Measurements from ENCODE around the gene ZNF275.

The ZNF275 gene

GRCh38 chrX:153396320-153397195 is 62.6 kb downstream of the ZNF275 start:
- DNase-seq, result no peak
- TF ChIP-seq, protein P1, sequence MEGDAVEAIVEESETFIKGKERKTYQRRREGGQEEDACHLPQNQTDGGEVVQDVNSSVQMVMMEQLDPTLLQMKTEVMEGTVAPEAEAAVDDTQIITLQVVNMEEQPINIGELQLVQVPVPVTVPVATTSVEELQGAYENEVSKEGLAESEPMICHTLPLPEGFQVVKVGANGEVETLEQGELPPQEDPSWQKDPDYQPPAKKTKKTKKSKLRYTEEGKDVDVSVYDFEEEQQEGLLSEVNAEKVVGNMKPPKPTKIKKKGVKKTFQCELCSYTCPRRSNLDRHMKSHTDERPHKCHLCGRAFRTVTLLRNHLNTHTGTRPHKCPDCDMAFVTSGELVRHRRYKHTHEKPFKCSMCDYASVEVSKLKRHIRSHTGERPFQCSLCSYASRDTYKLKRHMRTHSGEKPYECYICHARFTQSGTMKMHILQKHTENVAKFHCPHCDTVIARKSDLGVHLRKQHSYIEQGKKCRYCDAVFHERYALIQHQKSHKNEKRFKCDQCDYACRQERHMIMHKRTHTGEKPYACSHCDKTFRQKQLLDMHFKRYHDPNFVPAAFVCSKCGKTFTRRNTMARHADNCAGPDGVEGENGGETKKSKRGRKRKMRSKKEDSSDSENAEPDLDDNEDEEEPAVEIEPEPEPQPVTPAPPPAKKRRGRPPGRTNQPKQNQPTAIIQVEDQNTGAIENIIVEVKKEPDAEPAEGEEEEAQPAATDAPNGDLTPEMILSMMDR (IDR thresholded peaks at IDR 0.05; ENCODE audit: low read depth, low read length, missing control alignments), result no peak
- Histone ChIP-seq H3K36me3 (replicated peaks) (no peaks in the 10 kb centered on the region), H3K4me3 (ENCODE audit: low read depth, low read length) (no peak overlapping the region), H3K27ac (no peak overlapping the region), H3K27me3 (replicated peaks) (no peaks in the 10 kb centered on the region)
- in situ Hi-C loops (cut with HindIII; ENCODE audit: low pct_ligation_motif_present, low sequenced_read_pairs), result no loop called here

DNA sequence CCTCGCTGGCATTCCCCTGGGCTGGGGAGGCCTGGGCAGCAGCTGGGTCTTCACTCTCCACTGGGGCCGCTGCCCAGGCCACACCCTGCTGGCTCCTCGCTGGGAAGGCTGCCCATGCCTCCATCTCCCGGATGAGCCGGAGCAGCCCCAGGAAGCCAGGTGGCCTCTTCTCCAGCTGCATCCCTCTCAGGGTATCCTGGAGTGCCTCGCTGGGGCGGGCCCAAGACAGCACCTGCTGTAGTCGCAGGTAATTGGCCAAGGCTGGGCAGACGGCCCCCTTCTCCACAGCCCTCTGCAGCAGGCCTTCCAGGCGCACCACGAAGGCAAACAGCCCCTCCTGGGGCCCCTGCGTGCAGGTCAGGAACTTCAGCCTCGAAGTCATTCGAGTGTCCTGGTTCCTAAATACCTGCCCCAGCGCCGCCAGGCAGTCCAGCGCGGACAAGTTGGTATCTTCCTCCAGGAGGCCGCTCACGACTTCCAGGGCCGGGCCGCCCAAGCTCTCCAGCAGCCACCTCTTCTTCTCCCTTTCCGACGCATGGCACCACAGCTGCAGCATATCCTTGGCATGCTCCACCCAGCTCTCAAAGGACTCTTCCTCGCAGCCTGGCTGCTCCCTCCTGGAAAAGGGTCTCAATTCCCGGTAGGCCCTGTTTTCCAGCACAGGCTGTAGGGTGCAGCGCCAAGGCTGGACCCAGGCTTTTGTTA is 63.5 kb downstream of the ZNF275 start:
- Histone ChIP-seq H3K27me3 (replicated peaks) (no peaks in the 10 kb centered on the region), H3K27ac (no peak overlapping the region), H3K4me3 (ENCODE audit: low read depth, low read length) (no peak overlapping the region), H3K36me3 (replicated peaks) (no peaks in the 10 kb centered on the region)
- in situ Hi-C loops (cut with HindIII; ENCODE audit: low pct_ligation_motif_present, low sequenced_read_pairs), result no loop called here
- no peak for DNase-seq
- TF ChIP-seq, protein P1 (IDR thresholded peaks at IDR 0.05; ENCODE audit: low read depth, low read length, missing control alignments), result no peak

DNA sequence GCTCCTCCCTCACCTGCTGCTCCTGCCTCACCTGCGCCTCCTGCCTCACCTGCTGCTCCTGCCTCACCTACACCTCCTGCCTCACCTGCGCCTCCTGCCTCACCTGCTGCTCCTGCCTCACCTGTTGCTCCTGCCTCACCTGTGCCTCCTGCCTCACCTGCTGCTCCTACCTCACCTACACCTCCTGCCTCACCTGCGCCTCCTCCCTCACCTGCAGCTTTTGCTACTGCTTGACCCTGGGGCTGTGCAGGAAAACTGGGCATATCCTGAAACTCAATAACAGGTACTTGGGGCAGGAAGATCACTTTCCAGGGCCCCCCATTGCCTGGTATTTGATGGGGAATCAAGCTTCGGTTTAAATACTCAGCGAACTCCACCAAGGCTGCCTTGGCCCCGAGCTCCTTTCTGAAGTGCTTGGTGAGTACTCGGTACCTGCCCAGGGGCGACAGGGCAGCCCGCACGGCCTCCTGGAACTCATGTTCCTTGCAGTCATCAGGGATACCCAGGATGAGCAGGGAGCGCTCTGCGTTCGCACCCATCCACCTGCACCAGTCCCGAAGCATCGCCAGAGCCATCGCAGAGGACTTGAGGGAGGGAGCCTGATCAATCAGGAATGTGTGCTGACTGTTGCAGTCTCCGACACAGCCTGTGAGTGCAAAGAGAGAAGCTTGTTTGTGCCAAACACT is 64.5 kb downstream of the ZNF275 start:
- Histone ChIP-seq H3K36me3 (replicated peaks) (no peaks in the 10 kb centered on the region), H3K27ac (no peak overlapping the region), H3K4me3 (ENCODE audit: low read depth, low read length) (no peak overlapping the region), H3K27me3 (replicated peaks) (no peaks in the 10 kb centered on the region)
- in situ Hi-C loops (cut with HindIII; ENCODE audit: low pct_ligation_motif_present, low sequenced_read_pairs), result no loop called here
- DNase-seq, result no peak
- TF ChIP-seq, protein P1 (IDR thresholded peaks at IDR 0.05; ENCODE audit: low read depth, low read length, missing control alignments), result no peak

DNA sequence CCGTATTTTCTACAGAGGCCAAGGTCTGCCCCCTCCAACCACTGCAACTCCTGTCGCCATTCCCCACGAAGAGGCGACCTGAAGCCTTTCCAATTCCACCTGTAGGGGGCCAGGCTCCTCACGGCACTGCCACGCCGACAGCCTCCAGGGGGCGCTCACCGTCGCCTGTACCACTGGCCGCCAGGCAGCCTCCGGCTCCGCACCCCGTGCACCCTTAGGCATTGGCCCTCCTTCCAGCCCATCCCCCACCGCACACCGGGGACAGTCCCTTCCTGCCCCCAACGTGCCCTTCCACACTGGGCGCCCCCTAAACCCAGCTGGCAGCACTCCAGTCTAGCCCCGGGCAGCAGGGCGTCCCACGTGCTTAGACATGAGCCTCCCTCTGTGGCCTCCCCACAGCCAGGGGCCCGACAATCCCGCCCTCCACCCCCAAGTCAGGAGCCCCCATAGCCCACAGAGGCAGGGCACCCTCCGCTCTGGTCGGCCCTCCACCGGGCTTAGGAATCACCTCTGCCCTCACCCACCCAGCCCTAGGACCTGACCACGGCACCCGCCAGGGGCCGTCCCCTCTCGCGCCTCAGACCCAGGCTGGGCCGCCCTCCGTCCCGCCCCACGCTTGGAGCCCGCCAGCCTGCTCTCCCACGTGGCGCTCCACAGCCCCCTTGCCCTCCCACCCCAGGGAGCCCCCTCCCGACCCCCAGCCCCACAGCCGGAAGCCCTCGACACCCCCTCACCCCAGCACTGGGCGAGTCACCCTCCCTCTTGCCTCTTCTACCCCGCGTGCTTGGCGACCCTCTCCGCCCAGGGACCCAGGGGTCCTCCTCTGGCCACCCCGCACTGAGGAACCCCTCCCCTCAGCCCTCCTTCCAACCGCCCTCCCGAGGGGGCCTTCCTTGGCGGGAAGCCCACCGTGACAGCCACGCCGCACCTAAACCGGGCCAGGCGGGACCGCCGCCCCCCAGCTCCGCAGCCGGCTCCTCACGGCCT is 66.5 kb downstream of the ZNF275 start:
- no peak overlapping the region for H3K27ac ChIP-seq
- no peak for DNase-seq
- TF ChIP-seq, protein P1 (IDR thresholded peaks at IDR 0.05; ENCODE audit: low read depth, low read length, missing control alignments), result peak; percentile 80
- in situ Hi-C loops (cut with HindIII; ENCODE audit: low pct_ligation_motif_present, low sequenced_read_pairs), result no loop called here
- no peak overlapping the region for H3K4me3 ChIP-seq (ENCODE audit: low read depth, low read length)
- H3K27me3 ChIP-seq (replicated peaks), result no peaks in the 10 kb centered on the region
- H3K36me3 ChIP-seq (replicated peaks), result no peaks in the 10 kb centered on the region

- no peak for DNase-seq
- TF ChIP-seq, protein P1 (IDR thresholded peaks at IDR 0.05; ENCODE audit: low read depth, low read length, missing control alignments), result no peak
- in situ Hi-C loops (cut with HindIII; ENCODE audit: low pct_ligation_motif_present, low sequenced_read_pairs), result no loop called here
- Histone ChIP-seq H3K27me3 (replicated peaks) (no peaks in the 10 kb centered on the region), H3K36me3 (replicated peaks) (no peaks in the 10 kb centered on the region), H3K27ac (no peak within 1 kb of the TSS), H3K4me3 (ENCODE audit: low read depth, low read length) (no peak within 1 kb of the TSS)
Observed at GRCh38 chrX:153401133-153401764, 67.3 kb downstream of the ZNF275 start, which contains the start of gene PNMA6E. Gene PNMA6E, minus strand, starts transcription at chrX:153401350. Its CDS starts 2,501 bp downstream, at chrX:153398849.

Data from brain microvascular endothelial cell (primary cell).